ENCODE measurements around the gene TDRD10.

TDRD10 gene

DNA sequence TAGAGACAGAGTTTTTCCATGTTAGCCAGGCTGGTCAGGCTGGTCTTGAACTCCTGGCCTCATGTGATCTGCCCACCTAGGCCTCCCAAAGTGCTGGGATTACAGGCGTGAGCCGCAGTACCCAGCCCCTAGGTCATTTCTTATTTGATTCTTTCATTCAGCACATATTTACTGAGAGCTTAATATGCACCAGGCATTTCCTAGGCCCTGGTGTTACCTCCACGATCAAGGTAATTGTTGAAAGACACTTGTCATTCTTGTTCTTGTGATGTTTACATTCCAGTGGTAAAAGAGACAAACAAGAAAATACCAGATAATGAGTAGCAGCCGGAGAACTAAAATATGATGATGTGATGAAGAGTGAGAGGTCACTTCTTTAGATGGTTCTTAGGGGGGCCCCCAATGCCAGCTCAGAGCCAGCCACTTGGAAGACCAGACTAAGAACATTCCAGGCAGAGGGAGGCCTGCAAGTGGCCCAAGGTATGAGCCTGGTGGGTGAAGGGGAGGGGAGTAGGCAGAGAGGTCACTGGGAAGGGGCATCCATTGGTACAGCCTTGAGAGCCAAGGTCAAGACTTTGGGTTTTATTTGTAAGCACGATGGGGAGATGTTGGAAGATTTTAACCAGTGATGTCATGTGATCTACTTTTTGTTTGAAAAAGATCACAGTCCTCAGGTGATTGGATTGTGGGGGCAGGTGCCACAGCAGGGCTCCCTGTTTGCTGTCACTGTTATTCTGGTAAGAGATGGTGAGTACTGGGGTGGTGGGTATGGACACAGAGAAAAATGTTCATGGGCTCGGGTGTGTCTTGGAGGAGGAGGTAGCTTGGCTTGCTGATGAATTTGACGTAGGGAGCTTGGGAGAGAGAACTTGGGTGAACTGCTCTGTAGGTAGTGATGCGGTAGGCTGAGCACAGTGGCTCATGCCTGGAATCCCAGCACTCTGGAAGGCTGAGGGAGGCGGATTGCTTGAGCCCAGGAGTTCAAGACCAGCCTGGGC lies 37.8 kb downstream of the TDRD10 start:
- H3K4me1 ChIP-seq (ENCODE audit: control insufficient read depth, insufficient read depth, low read length, poor library complexity, severe bottlenecking), result no peaks in the 10 kb centered on the region
- 86 to 89% methylated on average over 7 to 9 of the region's 9 CpGs for WGBS, 2 experiments (ENCODE audit: insufficient coverage in 2 of 2)

DNA sequence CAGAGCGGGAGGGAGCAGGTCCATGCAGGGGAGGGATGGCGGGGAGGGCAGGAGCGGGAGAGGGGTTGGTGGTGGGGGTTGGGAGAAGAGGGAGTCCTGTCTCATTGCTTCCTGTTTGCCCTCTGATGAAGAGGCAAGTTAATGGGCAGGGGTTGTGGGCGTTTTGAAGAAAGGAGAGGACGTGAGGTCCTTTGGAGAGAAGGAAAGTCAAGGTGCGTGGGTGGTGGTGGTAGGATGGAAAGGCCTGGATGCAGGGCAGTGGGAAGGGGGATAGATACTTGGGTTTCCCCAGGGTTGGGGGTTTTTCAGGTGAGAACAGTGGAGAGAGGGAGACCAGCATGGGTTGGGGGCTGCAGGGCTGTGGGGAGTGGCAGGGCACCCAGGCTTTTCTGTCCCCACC lies 39.2 kb downstream of the TDRD10 start:
- no peak overlapping the region for H3K4me3 ChIP-seq (ENCODE audit: extremely low read depth, insufficient read depth, low read length, poor library complexity, severe bottlenecking)
- H3K9me3 ChIP-seq (ENCODE audit: control insufficient read depth, low read length), result no peaks in the 10 kb centered on the region
- 47 to 66% methylated on average over 4 to 6 of the region's 6 CpGs for WGBS, 2 experiments (ENCODE audit: insufficient coverage in 2 of 2)
- no peaks in the 10 kb centered on the region for H3K4me1 ChIP-seq (ENCODE audit: control insufficient read depth, insufficient read depth, low read length, poor library complexity, severe bottlenecking)
- H3K36me3 ChIP-seq (ENCODE audit: control insufficient read depth, insufficient read depth, low read length), result no peaks in the 10 kb centered on the region
- H3K27ac ChIP-seq (ENCODE audit: low read depth, low read length, severe bottlenecking), result no peak overlapping the region

More for the DNA sequence above, 37.8 kb downstream of the TDRD10 start:
- H3K4me3 ChIP-seq (ENCODE audit: extremely low read depth, insufficient read depth, low read length, poor library complexity, severe bottlenecking), result no peak overlapping the region
- no peak overlapping the region for H3K27ac ChIP-seq (ENCODE audit: low read depth, low read length, severe bottlenecking)
- H3K9me3 ChIP-seq (ENCODE audit: control insufficient read depth, low read length), result no peaks in the 10 kb centered on the region
- no peaks in the 10 kb centered on the region for H3K36me3 ChIP-seq (ENCODE audit: control insufficient read depth, insufficient read depth, low read length)

DNA sequence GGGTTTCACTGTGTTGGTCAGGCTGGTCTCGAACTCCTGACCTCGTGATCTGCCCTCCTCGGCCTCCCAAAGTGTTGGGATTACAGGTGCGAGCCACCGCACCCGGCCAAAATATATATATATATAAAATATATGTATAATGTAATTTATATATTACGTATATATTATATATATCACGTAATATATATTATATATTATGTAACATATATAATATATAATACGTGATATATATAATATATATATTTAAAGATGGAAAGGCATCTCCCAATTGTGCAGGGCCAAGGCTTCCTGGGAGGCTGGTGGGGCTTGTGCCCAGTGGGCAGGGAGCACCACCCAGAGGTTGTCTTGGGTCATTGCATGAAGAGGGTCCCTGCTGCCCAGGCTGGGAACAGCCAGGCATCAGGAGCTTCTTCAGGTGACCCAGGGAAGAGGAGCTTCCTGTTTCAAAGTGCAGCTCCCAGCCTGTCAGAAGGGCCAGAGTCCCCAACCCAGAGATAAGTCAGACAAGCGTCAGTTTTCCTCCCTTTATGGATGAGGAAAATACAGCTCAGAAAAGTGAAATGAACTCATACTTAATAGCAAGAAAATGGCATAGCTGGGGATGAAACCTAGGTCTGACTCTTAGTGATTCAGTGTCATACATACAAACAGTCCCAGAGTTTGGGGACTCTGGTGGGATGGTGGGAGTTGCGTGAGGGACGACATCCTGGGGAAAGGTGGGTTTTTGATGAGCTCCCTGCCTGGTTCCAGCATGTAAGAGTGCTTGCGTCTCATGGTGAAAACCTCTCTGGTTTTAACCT lies 44.4 kb downstream of the TDRD10 start:
- Histone ChIP-seq H3K27ac (ENCODE audit: low read depth, low read length, severe bottlenecking) (no peak overlapping the region), H3K36me3 (ENCODE audit: control insufficient read depth, insufficient read depth, low read length) (peaks cover 28% of the 10 kb centered on the region), H3K4me1 (ENCODE audit: control insufficient read depth, insufficient read depth, low read length, poor library complexity, severe bottlenecking) (no peaks in the 10 kb centered on the region), H3K4me3 (ENCODE audit: extremely low read depth, insufficient read depth, low read length, poor library complexity, severe bottlenecking) (no peak overlapping the region), H3K9me3 (ENCODE audit: control insufficient read depth, low read length) (no peaks in the 10 kb centered on the region)
- WGBS, 2 experiments (ENCODE audit: insufficient coverage in 2 of 2), result 94 to 100% methylated on average over 2 to 3 of the region's 13 CpGs

DNA sequence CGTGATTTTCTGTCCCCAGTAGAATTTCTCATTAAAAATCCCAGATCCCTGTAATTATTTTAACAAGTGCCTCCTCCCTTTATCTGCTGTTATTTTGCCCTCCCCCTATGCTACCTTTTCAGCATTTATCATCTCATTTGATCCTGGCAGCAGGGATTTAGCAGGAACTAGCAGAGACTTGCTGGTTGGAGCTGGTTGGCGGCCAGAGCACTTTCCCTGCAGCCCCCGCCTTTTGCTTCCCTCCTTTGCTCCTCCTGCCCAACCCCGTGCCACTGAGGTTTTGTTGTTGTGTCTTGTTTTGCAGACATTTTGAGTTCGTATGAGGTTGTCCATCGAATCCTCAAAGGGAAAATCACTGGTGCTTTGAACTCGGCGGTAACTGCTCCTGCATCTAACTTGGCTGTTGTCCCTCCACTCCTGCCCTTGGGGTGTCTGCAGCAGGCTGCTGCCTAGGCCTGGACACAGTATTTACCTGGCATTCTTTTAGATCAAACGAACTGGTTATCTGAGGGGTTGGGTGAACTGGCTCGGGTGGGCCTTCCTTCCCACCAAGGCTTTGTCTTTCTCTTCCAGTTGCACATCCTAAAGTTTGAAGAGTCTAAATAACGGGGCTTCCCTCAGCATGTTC lies 45.2 kb downstream of the TDRD10 start:
- Histone ChIP-seq H3K9me3 (ENCODE audit: control insufficient read depth, low read length) (no peaks in the 10 kb centered on the region), H3K27ac (ENCODE audit: low read depth, low read length, severe bottlenecking) (no peak overlapping the region), H3K36me3 (ENCODE audit: control insufficient read depth, insufficient read depth, low read length) (peaks cover 36% of the 10 kb centered on the region), H3K4me3 (ENCODE audit: extremely low read depth, insufficient read depth, low read length, poor library complexity, severe bottlenecking) (no peak overlapping the region), H3K4me1 (ENCODE audit: control insufficient read depth, insufficient read depth, low read length, poor library complexity, severe bottlenecking) (no peaks in the 10 kb centered on the region)
- WGBS, 2 experiments (ENCODE audit: insufficient coverage in 2 of 2), result 82 to 88% methylated on average over 8 to 9 of the region's 11 CpGs

DNA sequence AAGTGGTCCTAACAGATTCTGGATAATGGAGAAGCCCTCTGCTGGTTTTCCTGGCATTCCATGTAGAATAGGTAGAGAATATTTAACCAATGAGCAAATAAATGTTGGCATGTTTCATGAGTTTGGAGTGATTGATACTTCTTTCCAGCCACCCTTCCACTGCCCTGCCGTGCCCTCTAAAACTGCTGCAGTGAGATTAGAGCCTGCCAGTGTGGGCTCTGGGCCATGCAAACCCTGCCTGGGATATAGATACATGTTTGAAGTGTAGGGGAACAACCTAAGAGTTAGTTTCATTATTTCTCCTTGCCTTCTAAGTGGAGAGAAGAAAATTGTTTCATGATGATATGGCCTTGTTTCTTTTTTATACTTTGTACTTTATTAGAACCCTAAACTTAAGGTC lies 46.0 kb downstream of the TDRD10 start:
- H3K4me1 ChIP-seq (ENCODE audit: control insufficient read depth, insufficient read depth, low read length, poor library complexity, severe bottlenecking), result no peaks in the 10 kb centered on the region
- H3K36me3 ChIP-seq (ENCODE audit: control insufficient read depth, insufficient read depth, low read length), result peaks cover 44% of the 10 kb centered on the region
- H3K9me3 ChIP-seq (ENCODE audit: control insufficient read depth, low read length), result no peaks in the 10 kb centered on the region
- no CpG with 5 or more reads among the region's 1 CpG for WGBS, 2 experiments (ENCODE audit: insufficient coverage in 2 of 2)
- no peak overlapping the region for H3K4me3 ChIP-seq (ENCODE audit: extremely low read depth, insufficient read depth, low read length, poor library complexity, severe bottlenecking)
- H3K27ac ChIP-seq (ENCODE audit: low read depth, low read length, severe bottlenecking), result no peak overlapping the region

DNA sequence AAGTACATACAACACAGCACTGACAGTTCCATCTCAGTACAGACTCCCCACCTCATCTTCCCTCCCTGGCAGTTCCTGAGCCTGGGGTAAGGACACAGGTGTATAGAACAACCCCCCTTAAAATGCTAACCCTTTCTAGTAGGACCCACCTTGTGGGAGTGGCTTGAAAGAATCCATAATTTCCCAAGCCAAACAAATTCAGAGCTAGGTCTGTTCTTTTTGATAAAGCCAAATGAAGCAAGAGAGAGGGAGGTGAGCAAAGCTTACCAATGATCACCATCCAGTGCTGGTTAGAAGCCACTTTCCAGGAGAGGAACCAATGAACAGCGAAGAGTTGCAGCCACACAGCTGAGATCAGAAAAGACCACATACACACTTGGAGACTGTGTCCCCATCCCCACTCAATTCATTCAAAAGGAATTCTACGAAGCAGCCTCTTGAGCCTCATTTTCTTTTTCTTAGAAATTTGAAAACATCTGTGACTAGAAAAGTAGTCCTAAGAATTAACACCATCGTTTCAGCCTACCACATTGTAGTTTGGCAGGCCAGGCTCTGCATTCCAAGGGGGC lies 47.3 kb downstream of the TDRD10 start:
- H3K4me1 ChIP-seq (ENCODE audit: control insufficient read depth, insufficient read depth, low read length, poor library complexity, severe bottlenecking), result no peaks in the 10 kb centered on the region
- no peaks in the 10 kb centered on the region for H3K9me3 ChIP-seq (ENCODE audit: control insufficient read depth, low read length)
- no peak overlapping the region for H3K27ac ChIP-seq (ENCODE audit: low read depth, low read length, severe bottlenecking)
- H3K4me3 ChIP-seq (ENCODE audit: extremely low read depth, insufficient read depth, low read length, poor library complexity, severe bottlenecking), result no peak overlapping the region
- H3K36me3 ChIP-seq (ENCODE audit: control insufficient read depth, insufficient read depth, low read length), result peaks cover 56% of the 10 kb centered on the region
- WGBS, 2 experiments (ENCODE audit: insufficient coverage in 2 of 2), result 100% methylated on average over 1 to 3 of the region's 3 CpGs

DNA sequence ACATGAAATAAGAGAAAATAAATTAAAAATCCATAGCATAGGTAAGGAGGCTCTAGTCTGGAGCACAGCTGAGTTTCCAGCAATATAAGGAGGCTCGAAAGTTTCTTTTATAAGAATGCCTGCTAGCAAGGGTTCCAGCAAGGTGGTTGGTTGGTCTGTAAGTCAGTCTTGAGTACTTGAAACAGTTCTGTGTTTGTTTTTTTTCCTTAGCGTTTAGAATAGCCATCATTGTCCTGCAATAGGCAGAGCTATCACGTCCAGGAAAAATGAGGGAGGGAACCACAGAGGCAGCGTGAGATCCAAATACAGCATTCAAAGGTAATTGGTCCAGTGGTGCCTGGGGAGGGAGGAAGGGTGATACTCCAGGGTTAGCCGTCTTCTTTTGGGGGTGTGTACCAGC lies 48.1 kb downstream of the TDRD10 start:
- WGBS, 2 experiments (ENCODE audit: insufficient coverage in 2 of 2), result 92 to 93% methylated on average over 5 of the region's 5 CpGs
- Histone ChIP-seq H3K4me3 (ENCODE audit: extremely low read depth, insufficient read depth, low read length, poor library complexity, severe bottlenecking) (no peak overlapping the region), H3K27ac (ENCODE audit: low read depth, low read length, severe bottlenecking) (no peak overlapping the region), H3K9me3 (ENCODE audit: control insufficient read depth, low read length) (no peaks in the 10 kb centered on the region), H3K4me1 (ENCODE audit: control insufficient read depth, insufficient read depth, low read length, poor library complexity, severe bottlenecking) (no peaks in the 10 kb centered on the region), H3K36me3 (ENCODE audit: control insufficient read depth, insufficient read depth, low read length) (peaks cover 64% of the 10 kb centered on the region)

DNA sequence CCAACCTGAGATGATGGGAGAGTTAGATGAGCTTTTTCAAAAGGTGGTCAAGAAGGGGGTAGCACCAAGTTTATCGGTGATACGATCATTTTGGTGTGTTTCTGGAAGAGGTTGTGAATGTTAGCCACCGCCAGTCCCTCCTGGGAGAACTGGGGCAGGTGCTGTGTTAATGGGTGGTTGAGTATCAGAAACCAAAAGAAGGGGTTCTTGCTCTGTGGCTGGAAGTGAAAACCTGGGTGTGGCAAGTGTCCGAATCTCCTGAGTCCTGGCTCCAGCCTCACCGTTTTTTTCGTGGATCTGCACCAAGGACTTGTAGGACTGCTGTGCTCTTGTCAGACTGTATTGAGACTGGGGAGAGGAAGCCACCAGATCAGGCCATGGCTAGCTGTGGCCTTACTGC lies 48.6 kb downstream of the TDRD10 start:
- 77 to 81% methylated on average over 5 to 6 of the region's 6 CpGs for WGBS, 2 experiments (ENCODE audit: insufficient coverage in 2 of 2)
- Histone ChIP-seq H3K9me3 (ENCODE audit: control insufficient read depth, low read length) (no peaks in the 10 kb centered on the region), H3K4me3 (ENCODE audit: extremely low read depth, insufficient read depth, low read length, poor library complexity, severe bottlenecking) (no peak overlapping the region), H3K27ac (ENCODE audit: low read depth, low read length, severe bottlenecking) (no peak overlapping the region), H3K4me1 (ENCODE audit: control insufficient read depth, insufficient read depth, low read length, poor library complexity, severe bottlenecking) (no peaks in the 10 kb centered on the region), H3K36me3 (ENCODE audit: control insufficient read depth, insufficient read depth, low read length) (peaks cover 70% of the 10 kb centered on the region)

DNA sequence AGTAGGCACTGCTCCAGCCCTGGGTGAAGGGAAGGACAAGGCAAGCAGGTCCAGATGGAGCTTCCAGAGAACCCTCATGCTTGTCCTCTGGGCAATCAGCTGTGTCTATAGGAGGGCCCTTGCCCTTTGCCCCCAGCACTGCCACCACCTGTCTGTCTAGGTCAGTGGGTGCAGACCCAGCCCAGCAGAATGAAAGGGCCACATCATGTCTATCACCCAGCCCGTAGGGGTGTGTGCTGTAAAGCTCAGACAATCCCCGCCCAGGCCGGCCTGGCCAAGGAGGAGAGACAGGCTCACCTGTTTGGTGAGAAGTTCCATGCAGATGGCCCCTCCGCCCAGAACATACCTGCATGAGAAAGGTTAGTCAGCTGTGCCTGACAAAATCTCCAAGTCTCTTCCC lies 49.5 kb downstream of the TDRD10 start:
- Histone ChIP-seq H3K36me3 (ENCODE audit: control insufficient read depth, insufficient read depth, low read length) (peaks cover 74% of the 10 kb centered on the region), H3K27ac (ENCODE audit: low read depth, low read length, severe bottlenecking) (no peak overlapping the region), H3K9me3 (ENCODE audit: control insufficient read depth, low read length) (no peaks in the 10 kb centered on the region), H3K4me1 (ENCODE audit: control insufficient read depth, insufficient read depth, low read length, poor library complexity, severe bottlenecking) (peaks cover 7% of the 10 kb centered on the region), H3K4me3 (ENCODE audit: extremely low read depth, insufficient read depth, low read length, poor library complexity, severe bottlenecking) (no peak overlapping the region)
- WGBS, 2 experiments (ENCODE audit: insufficient coverage in 2 of 2), result 91 to 97% methylated on average over 4 of the region's 4 CpGs

DNA sequence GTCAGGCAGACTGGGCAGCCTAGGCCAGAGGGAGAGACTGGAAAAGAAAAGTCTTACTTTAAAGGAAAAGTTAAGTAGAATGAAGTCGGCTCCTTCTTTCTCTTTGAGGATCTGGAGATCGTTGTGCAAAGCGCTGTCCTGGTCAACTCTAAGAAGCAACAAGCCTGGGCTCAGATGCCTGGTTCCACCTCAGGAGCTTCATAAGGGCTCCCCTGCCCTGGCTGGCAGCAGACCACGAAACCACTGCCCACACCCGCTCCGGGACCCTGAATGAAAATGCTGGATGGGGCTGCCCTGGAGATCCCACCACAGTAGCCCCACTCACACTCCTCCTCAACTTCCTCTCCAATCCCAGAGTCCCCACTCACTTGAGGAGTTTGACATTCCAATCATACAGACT lies 50.0 kb downstream of the TDRD10 start:
- H3K36me3 ChIP-seq (ENCODE audit: control insufficient read depth, insufficient read depth, low read length), result peaks cover 74% of the 10 kb centered on the region
- no peak overlapping the region for H3K4me3 ChIP-seq (ENCODE audit: extremely low read depth, insufficient read depth, low read length, poor library complexity, severe bottlenecking)
- WGBS, 2 experiments (ENCODE audit: insufficient coverage in 2 of 2), result 94 to 98% methylated on average over 6 of the region's 6 CpGs
- peaks cover 13% of the 10 kb centered on the region for H3K4me1 ChIP-seq (ENCODE audit: control insufficient read depth, insufficient read depth, low read length, poor library complexity, severe bottlenecking)
- H3K27ac ChIP-seq (ENCODE audit: low read depth, low read length, severe bottlenecking), result no peak overlapping the region
- no peaks in the 10 kb centered on the region for H3K9me3 ChIP-seq (ENCODE audit: control insufficient read depth, low read length)

All from mesodermal cell (in vitro differentiated cells).